Measurements from ENCODE around the gene ORMDL3.

The ORMDL3 gene

DNA sequence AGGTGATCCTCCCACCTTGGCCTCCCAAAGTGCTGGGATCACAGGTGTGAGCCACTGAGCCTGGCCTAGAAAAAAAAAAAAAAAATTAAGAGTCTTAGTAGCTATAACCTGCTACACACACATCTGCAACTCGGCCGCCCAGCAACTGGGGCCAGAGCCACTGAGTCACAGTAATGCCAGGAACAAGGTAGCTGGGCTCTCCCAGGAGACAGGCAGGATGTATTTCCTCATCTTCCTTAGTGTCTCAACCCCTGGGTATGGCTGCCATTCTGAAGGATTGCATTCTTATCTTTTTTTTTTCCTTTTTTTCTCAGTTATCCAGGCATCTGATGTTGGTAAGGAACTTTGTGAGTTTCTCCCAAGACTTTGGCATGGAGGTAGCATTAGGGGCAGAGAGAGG lies 46.1 kb upstream of the ORMDL3 start:
- H3K4me3 ChIP-seq (replicated peaks; ENCODE audit: insufficient read depth, low read length) = no peak overlapping the region
- H3K27me3 ChIP-seq (ENCODE audit: insufficient read depth, poor library complexity, severe bottlenecking) = no peaks in the 10 kb centered on the region
- H3K27ac ChIP-seq (replicated peaks) = no peak overlapping the region
- TF ChIP-seq GABPA (IDR thresholded peaks at IDR 0.05; ENCODE audit: low read depth) (no peak), POLR2AphosphoS5 (IDR thresholded peaks at IDR 0.05; ENCODE audit: low read depth) (no peak), SPI1 (IDR thresholded peaks at IDR 0.05; ENCODE audit: borderline replicate concordance, low read depth) (no peak)
- TF ChIP-seq, protein P1, sequence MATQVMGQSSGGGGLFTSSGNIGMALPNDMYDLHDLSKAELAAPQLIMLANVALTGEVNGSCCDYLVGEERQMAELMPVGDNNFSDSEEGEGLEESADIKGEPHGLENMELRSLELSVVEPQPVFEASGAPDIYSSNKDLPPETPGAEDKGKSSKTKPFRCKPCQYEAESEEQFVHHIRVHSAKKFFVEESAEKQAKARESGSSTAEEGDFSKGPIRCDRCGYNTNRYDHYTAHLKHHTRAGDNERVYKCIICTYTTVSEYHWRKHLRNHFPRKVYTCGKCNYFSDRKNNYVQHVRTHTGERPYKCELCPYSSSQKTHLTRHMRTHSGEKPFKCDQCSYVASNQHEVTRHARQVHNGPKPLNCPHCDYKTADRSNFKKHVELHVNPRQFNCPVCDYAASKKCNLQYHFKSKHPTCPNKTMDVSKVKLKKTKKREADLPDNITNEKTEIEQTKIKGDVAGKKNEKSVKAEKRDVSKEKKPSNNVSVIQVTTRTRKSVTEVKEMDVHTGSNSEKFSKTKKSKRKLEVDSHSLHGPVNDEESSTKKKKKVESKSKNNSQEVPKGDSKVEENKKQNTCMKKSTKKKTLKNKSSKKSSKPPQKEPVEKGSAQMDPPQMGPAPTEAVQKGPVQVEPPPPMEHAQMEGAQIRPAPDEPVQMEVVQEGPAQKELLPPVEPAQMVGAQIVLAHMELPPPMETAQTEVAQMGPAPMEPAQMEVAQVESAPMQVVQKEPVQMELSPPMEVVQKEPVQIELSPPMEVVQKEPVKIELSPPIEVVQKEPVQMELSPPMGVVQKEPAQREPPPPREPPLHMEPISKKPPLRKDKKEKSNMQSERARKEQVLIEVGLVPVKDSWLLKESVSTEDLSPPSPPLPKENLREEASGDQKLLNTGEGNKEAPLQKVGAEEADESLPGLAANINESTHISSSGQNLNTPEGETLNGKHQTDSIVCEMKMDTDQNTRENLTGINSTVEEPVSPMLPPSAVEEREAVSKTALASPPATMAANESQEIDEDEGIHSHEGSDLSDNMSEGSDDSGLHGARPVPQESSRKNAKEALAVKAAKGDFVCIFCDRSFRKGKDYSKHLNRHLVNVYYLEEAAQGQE (IDR thresholded peaks at IDR 0.05; ENCODE audit: insufficient replicate concordance, low read depth) = no peak
- TF ChIP-seq, protein P2, sequence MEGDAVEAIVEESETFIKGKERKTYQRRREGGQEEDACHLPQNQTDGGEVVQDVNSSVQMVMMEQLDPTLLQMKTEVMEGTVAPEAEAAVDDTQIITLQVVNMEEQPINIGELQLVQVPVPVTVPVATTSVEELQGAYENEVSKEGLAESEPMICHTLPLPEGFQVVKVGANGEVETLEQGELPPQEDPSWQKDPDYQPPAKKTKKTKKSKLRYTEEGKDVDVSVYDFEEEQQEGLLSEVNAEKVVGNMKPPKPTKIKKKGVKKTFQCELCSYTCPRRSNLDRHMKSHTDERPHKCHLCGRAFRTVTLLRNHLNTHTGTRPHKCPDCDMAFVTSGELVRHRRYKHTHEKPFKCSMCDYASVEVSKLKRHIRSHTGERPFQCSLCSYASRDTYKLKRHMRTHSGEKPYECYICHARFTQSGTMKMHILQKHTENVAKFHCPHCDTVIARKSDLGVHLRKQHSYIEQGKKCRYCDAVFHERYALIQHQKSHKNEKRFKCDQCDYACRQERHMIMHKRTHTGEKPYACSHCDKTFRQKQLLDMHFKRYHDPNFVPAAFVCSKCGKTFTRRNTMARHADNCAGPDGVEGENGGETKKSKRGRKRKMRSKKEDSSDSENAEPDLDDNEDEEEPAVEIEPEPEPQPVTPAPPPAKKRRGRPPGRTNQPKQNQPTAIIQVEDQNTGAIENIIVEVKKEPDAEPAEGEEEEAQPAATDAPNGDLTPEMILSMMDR (IDR thresholded peaks at IDR 0.05; ENCODE audit: insufficient read depth, low read length) = no peak
- no peak for DNase-seq (ENCODE audit: low read depth in 1 of 2, low spot score in 1 of 2)

DNA sequence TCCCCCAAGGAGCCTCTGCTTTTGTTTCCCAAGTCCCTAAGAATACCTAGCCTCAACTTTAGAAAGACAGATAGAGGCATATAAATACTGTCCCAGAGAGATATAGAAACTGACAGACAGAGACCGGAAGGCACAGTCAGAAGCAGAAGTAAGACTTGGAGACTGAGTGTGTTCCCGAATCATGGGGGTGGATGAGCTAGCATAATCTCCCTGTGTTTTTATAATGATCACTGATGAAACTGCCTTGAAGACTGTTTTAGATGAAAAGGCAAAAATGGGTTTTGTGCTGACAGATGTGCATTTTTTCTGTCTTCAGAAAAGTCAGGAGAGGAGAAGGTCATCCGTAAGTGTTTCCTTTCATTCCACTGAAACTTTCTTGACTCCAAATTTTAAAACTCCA lies 44.9 kb upstream of the ORMDL3 start:
- H3K27me3 ChIP-seq (ENCODE audit: insufficient read depth, poor library complexity, severe bottlenecking) = no peaks in the 10 kb centered on the region
- H3K4me3 ChIP-seq (replicated peaks; ENCODE audit: insufficient read depth, low read length) = no peak overlapping the region
- TF ChIP-seq POLR2AphosphoS5 (IDR thresholded peaks at IDR 0.05; ENCODE audit: low read depth) = no peak
- TF ChIP-seq, protein P1 (IDR thresholded peaks at IDR 0.05; ENCODE audit: insufficient replicate concordance, low read depth) = no peak
- no peak for TF ChIP-seq SPI1 (IDR thresholded peaks at IDR 0.05; ENCODE audit: borderline replicate concordance, low read depth)
- TF ChIP-seq, protein P2 (IDR thresholded peaks at IDR 0.05; ENCODE audit: insufficient read depth, low read length) = no peak
- no peak for TF ChIP-seq GABPA (IDR thresholded peaks at IDR 0.05; ENCODE audit: low read depth)
- DNase-seq (ENCODE audit: low read depth in 1 of 2, low spot score in 1 of 2) = peak in 1 of 2 experiments; percentile 60
- peak overlapping the region; percentile 46 for H3K27ac ChIP-seq (replicated peaks)

DNA sequence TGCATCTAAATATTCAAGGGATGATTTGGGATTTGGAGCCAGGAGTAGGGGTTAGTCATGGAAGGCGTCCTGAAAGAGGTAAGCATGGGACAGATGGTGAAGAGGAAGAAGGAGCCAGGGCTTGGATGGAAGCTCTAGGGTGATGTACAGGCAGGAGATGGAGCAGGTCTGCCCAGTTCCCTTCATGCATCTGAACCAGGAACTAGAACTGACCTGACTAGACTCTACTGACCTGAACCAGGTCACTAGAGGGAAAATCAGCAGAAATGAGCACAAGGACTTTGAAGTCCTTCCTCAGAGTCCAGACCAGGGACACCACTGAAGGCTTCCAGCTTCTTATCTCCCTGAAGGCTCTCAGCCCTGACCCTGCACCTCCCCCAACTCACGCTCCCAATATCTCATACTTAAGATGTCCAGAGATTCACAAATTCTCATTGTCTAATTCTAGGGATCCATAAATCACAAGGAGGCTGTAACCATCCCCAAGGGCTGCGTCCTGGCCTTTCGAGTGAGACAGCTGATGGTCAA lies 43.7 kb upstream of the ORMDL3 start:
- no peak for DNase-seq (ENCODE audit: low read depth in 1 of 2, low spot score in 1 of 2)
- TF ChIP-seq, protein P1 (IDR thresholded peaks at IDR 0.05; ENCODE audit: insufficient replicate concordance, low read depth) = no peak
- no peak for TF ChIP-seq SPI1 (IDR thresholded peaks at IDR 0.05; ENCODE audit: borderline replicate concordance, low read depth)
- TF ChIP-seq, protein P2 (IDR thresholded peaks at IDR 0.05; ENCODE audit: insufficient read depth, low read length) = no peak
- no peak for TF ChIP-seq GABPA (IDR thresholded peaks at IDR 0.05; ENCODE audit: low read depth)
- no peak for TF ChIP-seq POLR2AphosphoS5 (IDR thresholded peaks at IDR 0.05; ENCODE audit: low read depth)
- Histone ChIP-seq H3K27ac (replicated peaks) (no peak overlapping the region), H3K27me3 (ENCODE audit: insufficient read depth, poor library complexity, severe bottlenecking) (no peaks in the 10 kb centered on the region), H3K4me3 (replicated peaks; ENCODE audit: insufficient read depth, low read length) (no peak overlapping the region)

All from HL-60 (cell line).